Bronchial epithelial cell (primary cell): ENCODE measurements around the gene DACT3. TPM values are rescaled to one million over a fixed set of nuclear protein-coding genes. Genes with fewer than 3 reads are reported as not detected.

Source experiments
- DNase-seq: peaks from one replicate; pipeline ENCODE4 v3.0.0-alpha.2; 2010; ENCODE audit warnings: low read depth
- FAIRE-seq: peaks from 2 replicates; lab custom pipeline; 2011; peaks lifted over from hg19 to GRCh38; lab: Jason Lieb, UNC
- H3K27me3 ChIP-seq: 2 replicates; pipeline ENCODE4 v1.5.1; 2011; ENCODE audit warnings: low read length; ENCODE audit not compliant: control insufficient read depth, insufficient read depth
- H3K36me3 ChIP-seq: 2 replicates; pipeline ENCODE4 v1.5.1; 2011; ENCODE audit warnings: low read length; ENCODE audit not compliant: control insufficient read depth, insufficient read depth
- H3K4me3 ChIP-seq: 2 replicates; pipeline ENCODE4 v1.5.1; 2011; ENCODE audit warnings: mild to moderate bottlenecking, low read depth, low read length, control low read depth
- CTCF ChIP-seq: IDR thresholded peaks from 2 replicates; pipeline ENCODE4 v1.5.1; 2011; ENCODE audit warnings: mild to moderate bottlenecking, moderate library complexity, low read length, control low read depth, inconsistent platforms; ENCODE audit not compliant: insufficient read depth, severe bottlenecking
- total RNA-seq: library from RNA; depleted of rRNA; stranded (reverse); fragments of >200 nt; gene quantifications from 2 replicates; pipeline ENCODE4 v1.2.1, GENCODE V29; 2014

DACT3 gene
- under 0.01 and 0.13 TPM in 2 replicates for total RNA-seq

- peak; percentile 96 for DNase-seq
- TF ChIP-seq CTCF: no peak
- H3K36me3 ChIP-seq: no peaks in the 10 kb centered on the region
- peak; percentile 76 for FAIRE-seq
- H3K27me3 ChIP-seq: peaks cover 22% of the 10 kb centered on the region
- peak within 1 kb of the TSS; percentile 33 for H3K4me3 ChIP-seq
Observed at GRCh38 chr19:46661020-46661731, at the start of gene DACT3. Gene DACT3, minus strand, starts transcription at chr19:46661182. Its CDS starts 118 bp downstream, at chr19:46661064.

DNA sequence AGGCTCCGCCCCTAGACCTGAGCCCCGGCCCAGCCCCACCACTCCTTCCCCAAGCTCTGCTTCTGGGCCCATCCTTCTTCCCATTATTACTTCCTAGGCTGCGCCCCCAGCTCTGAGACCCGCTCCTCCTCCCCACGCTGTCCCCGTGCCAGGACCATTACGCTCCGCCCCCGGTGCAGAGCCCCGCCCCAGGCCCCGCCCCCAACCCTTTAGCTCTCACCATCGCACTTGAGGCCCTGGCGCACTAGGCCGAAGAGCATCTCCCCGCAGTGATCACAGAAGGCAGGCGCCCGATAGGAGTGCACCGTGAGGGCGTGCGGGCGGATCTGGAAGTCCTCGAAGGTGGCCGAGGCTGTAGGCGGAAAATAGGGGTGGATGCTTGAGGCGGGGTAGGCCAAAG, 49.7 kb upstream of the DACT3 start:
- no peaks in the 10 kb centered on the region for H3K27me3 ChIP-seq
- no peak overlapping the region for H3K4me3 ChIP-seq
- DNase-seq: no peak
- no peak for TF ChIP-seq CTCF
- FAIRE-seq: no peak
- H3K36me3 ChIP-seq: peaks cover 4% of the 10 kb centered on the region

DNA sequence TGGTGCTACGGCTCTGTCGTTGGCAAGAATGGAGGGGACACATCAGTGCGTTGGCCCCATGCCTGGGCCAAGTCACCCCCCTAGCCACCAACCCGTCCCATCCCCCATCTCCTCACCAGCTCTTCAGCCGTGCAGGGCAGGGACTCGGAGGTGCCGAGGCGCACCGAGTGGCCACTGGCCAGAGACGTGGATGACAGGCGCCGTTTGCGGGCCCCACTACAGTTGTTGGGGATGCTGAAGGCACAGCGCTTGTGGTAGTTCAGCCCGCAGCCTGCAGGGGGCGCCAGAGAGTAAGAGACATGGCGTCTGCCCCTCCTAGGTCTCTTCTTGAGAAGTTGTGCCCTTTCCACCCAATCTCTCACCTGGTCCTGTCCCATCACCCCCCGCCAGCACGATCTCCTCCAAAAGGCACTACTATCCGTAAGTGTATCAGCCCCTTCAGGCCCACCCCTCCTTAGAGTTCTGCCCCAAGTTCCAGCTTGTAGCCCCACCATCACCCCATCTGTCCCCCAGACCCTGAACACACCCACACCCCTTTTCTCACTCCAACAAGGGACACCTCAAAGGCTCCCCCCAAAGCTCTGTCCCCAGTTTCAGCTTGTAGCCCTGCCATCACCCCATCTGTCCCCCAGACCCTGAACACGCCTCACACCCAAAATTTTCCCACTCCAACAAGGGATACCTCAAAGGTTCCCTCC, 43.5 kb upstream of the DACT3 start:
- peak; percentile 99 for TF ChIP-seq CTCF
- FAIRE-seq (no peak), DNase-seq (peak; percentile 24)
- no peak overlapping the region for H3K4me3 ChIP-seq
- H3K36me3 ChIP-seq: peaks cover 21% of the 10 kb centered on the region
- no peaks in the 10 kb centered on the region for H3K27me3 ChIP-seq

GRCh38 chr19:46700704-46701103, 39.7 kb upstream of the DACT3 start:
- FAIRE-seq (no peak), DNase-seq (no peak)
- no peak overlapping the region for H3K4me3 ChIP-seq
- no peak for TF ChIP-seq CTCF
- no peaks in the 10 kb centered on the region for H3K27me3 ChIP-seq
- peaks cover 34% of the 10 kb centered on the region for H3K36me3 ChIP-seq

- TF ChIP-seq CTCF: no peak
- H3K36me3 ChIP-seq: peaks cover 38% of the 10 kb centered on the region
- H3K27me3 ChIP-seq: no peaks in the 10 kb centered on the region
- H3K4me3 ChIP-seq: no peak overlapping the region
- FAIRE-seq (no peak), DNase-seq (no peak)
Observed at GRCh38 chr19:46698395-46699321, 37.7 kb upstream of the DACT3 start.
